CD14-positive monocyte (primary cell): ENCODE measurements around the gene HSPA1L. TPM values are rescaled to one million over a fixed set of nuclear protein-coding genes. Genes with fewer than 3 reads are reported as not detected.

Experiments used
- DNase-seq, 3 donors: peaks; one replicate each; pipeline ENCODE4 v3.0.0-alpha.2; 2011 to 2022
- H2AFZ ChIP-seq: 2 replicates; pipeline ENCODE4 v1.6.0; 2012; ENCODE audit warnings: mild to moderate bottlenecking, low read depth, low read length, inconsistent platforms; ENCODE audit not compliant: insufficient read depth, poor library complexity, severe bottlenecking
- H3K27ac ChIP-seq, 2 donors: 1 replicate in 1 of 2; 2 replicates in 1 of 2; pipeline ENCODE4 v1.5.1; 2012 to 2013; ENCODE audit warnings: low read length in 2 of 2, control low read depth in 1 of 2, inconsistent platforms in 1 of 2, low read depth in 1 of 2, mild to moderate bottlenecking in 1 of 2
- H3K27me3 ChIP-seq, 2 donors: one replicate each; pipeline versions ENCODE4 v1.6.0 to v1.6.1; 2011 to 2013; ENCODE audit warnings: low read length in 2 of 2; ENCODE audit not compliant: control insufficient read depth in 2 of 2, insufficient read depth in 2 of 2
- H3K36me3 ChIP-seq, 2 donors: replicated peaks in 1 of 2; 1 replicate in 1 of 2; 2 replicates in 1 of 2; pipeline versions ENCODE4 v1.5.1 to v1.6.1; 2012 to 2013; ENCODE audit warnings: low read length in 2 of 2, control low read depth in 1 of 2, inconsistent platforms in 1 of 2, mild to moderate bottlenecking in 1 of 2; ENCODE audit not compliant: insufficient read depth in 2 of 2, control insufficient read depth in 1 of 2
- H3K4me1 ChIP-seq, 2 donors: 1 replicate in 1 of 2; 2 replicates in 1 of 2; pipeline versions ENCODE4 v1.5.1 to v1.6.1; 2012 to 2013; ENCODE audit warnings: low read length in 2 of 2, control low read depth in 1 of 2, inconsistent platforms in 1 of 2, mild to moderate bottlenecking in 1 of 2, moderate library complexity in 1 of 2; ENCODE audit not compliant: insufficient read depth in 2 of 2, control insufficient read depth in 1 of 2
- H3K4me2 ChIP-seq: replicated peaks from 2 replicates; pipeline ENCODE3; 2012; ENCODE audit warnings: low read length, moderate library complexity, mild to moderate bottlenecking; ENCODE audit not compliant: poor library complexity, severe bottlenecking; ENCODE audit errors: extremely low read depth
- H3K4me3 ChIP-seq, 3 experiments: fragments of 200-600 bp in 1 of 3; sonication (generic) in 1 of 3; replicated peaks in 1 of 3; 1 replicate in 2 of 3; 2 replicates in 1 of 3; pipeline ENCODE4 v1.5.1; 2011 to 2013; ENCODE audit warnings: low read length in 3 of 3, mild to moderate bottlenecking in 3 of 3, control low read depth in 2 of 3, low read depth in 2 of 3, inconsistent platforms in 1 of 3, moderate library complexity in 1 of 3
- H3K79me2 ChIP-seq: 2 replicates; pipeline ENCODE4 v1.6.0; 2012; ENCODE audit warnings: mild to moderate bottlenecking, control low read depth, inconsistent platforms, low read length, moderate library complexity; ENCODE audit not compliant: insufficient read depth
- H3K9ac ChIP-seq: 2 replicates; pipeline ENCODE4 v1.6.0; 2017; ENCODE audit warnings: low read length, mild to moderate bottlenecking; ENCODE audit not compliant: insufficient read depth, poor library complexity, severe bottlenecking
- H3K9me3 ChIP-seq, 2 donors: replicated peaks in 1 of 2; 1 replicate in 1 of 2; 2 replicates in 1 of 2; pipeline versions ENCODE4 v1.5.1 to v1.6.1; 2012 to 2013; ENCODE audit warnings: low read length in 2 of 2, control low read depth in 1 of 2; ENCODE audit not compliant: control insufficient read depth in 1 of 2, insufficient read depth in 1 of 2
- H4K20me1 ChIP-seq: 2 replicates; pipeline ENCODE4 v1.6.0; 2012; ENCODE audit warnings: mild to moderate bottlenecking, low read length, control low read depth, moderate library complexity; ENCODE audit not compliant: insufficient read depth
- H3K27ac Mint-ChIP-seq, 7 donors: one replicate each; pipeline ENCODE4 v1.8.0; 2020; ENCODE audit warnings: mild to moderate bottlenecking in 7 of 7, mixed read lengths in 7 of 7, moderate library complexity in 6 of 7, inconsistent platforms in 2 of 7
- H3K27me3 Mint-ChIP-seq, 3 donors: one replicate each; pipeline ENCODE4 v1.8.0; 2021 to 2022; ENCODE audit warnings: low read depth in 3 of 3, mild to moderate bottlenecking in 3 of 3, mixed read lengths in 3 of 3, moderate library complexity in 3 of 3, inconsistent platforms in 1 of 3
- H3K36me3 Mint-ChIP-seq, 2 donors: one replicate each; pipeline ENCODE4 v1.8.0; 2020; ENCODE audit warnings: mixed read lengths in 2 of 2, inconsistent platforms in 1 of 2, mild to moderate bottlenecking in 1 of 2
- H3K4me1 Mint-ChIP-seq: one replicate; pipeline ENCODE4 v1.8.0; 2020; ENCODE audit warnings: mild to moderate bottlenecking, mixed read lengths
- H3K4me3 Mint-ChIP-seq, 2 donors: one replicate each; pipeline ENCODE4 v1.8.0; 2020; ENCODE audit warnings: mild to moderate bottlenecking in 2 of 2, mixed read lengths in 2 of 2, moderate library complexity in 1 of 2
- H3K9me3 Mint-ChIP-seq, 7 donors: one replicate each; pipeline ENCODE4 v1.8.0; 2020 to 2022; ENCODE audit warnings: mixed read lengths in 7 of 7, mild to moderate bottlenecking in 6 of 7, moderate library complexity in 6 of 7, inconsistent platforms in 2 of 7
- CTCF ChIP-seq: fragments of 200-600 bp; IDR thresholded peaks from one replicate; pipeline ENCODE4 v1.8.0; 2022; ENCODE audit warnings: antibody characterized with exemption, mild to moderate bottlenecking
- WGBS: methylation state at CpG from one replicate; pipeline ENCODE4 v1.1.5; 2013; ENCODE audit warnings: missing lambda C conversion rate; ENCODE audit not compliant: insufficient coverage; 5-methylcytosine and 5-hydroxymethylcytosine counted together
- intact Hi-C, 2 donors: fragments of 100-400 bp; cut with micrococcal nuclease; formaldehyde crosslinking; loops; one replicate each; pipeline versions ENCODE4 v1.15.0 to v1.15.1; 2023
- polyA plus RNA-seq, 3 donors: library from polyadenylated mRNA; depleted of rRNA in 1 of 3; unstranded in 2 of 3; stranded (reverse) in 1 of 3; fragments of 300-500 nt in 2 of 3; fragments of >200 nt in 1 of 3; fragmentation: Illumina TruSeq in 2 of 3; gene quantifications; 1 replicate in 2 of 3; 2 replicates in 1 of 3; pipeline ENCODE4 v1.2.3, GENCODE V29; 2012 to 2021

HSPA1L gene
- polyA plus RNA-seq, 3 donors = 0.53 to 0.72 (median 0.55) TPM

GRCh38 chr6:31775633-31776484 is 39.2 kb downstream of the HSPA1L start:
- Histone ChIP-seq H3K9ac (no peak overlapping the region), H3K79me2 (no peaks in the 10 kb centered on the region), H3K27ac (no peak overlapping the region), H3K4me2 (no peak overlapping the region), H3K9me3 (no peaks in the 10 kb centered on the region), H3K27me3 (no peaks in the 10 kb centered on the region), H3K4me1 (peaks cover 13 to 15% of the 10 kb centered on the region in 2 donors), H2AFZ (no peak overlapping the region), H3K4me3 (no peak overlapping the region), H3K36me3 (peaks cover 30 to 31% of the 10 kb centered on the region in 2 donors), H4K20me1 (no peaks in the 10 kb centered on the region)
- no peak for TF ChIP-seq CTCF
- Mint-ChIP-seq H3K4me1 (peaks cover 15% of the 10 kb centered on the region), H3K4me3 (no peak overlapping the region), H3K9me3 (no peaks in the 10 kb centered on the region), H3K36me3 (peaks cover 28 to 35% of the 10 kb centered on the region in 2 donors), H3K27me3 (peaks cover 0 to 3% (median 2%) of the 10 kb centered on the region in 3 donors), H3K27ac (peak overlapping the region in 4 of 7 donors; percentile 6 to 77 (median 50))
- intact Hi-C loops = no loop called here
- 95% methylated on average over 29 of the region's 32 CpGs for WGBS
- no peak for DNase-seq

- Histone ChIP-seq H3K27ac (no peak overlapping the region), H3K9me3 (no peaks in the 10 kb centered on the region), H3K4me1 (peaks cover 13 to 15% of the 10 kb centered on the region in 2 donors), H3K79me2 (no peaks in the 10 kb centered on the region), H3K4me3 (no peak overlapping the region), H2AFZ (no peak overlapping the region), H3K9ac (no peak overlapping the region), H3K36me3 (peaks cover 23 to 24% of the 10 kb centered on the region in 2 donors), H3K27me3 (no peaks in the 10 kb centered on the region), H4K20me1 (no peaks in the 10 kb centered on the region), H3K4me2 (no peak overlapping the region)
- no peak for DNase-seq
- no peak overlapping the region for H3K4me3 Mint-ChIP-seq
- peaks cover 21 to 28% of the 10 kb centered on the region in 2 donors for H3K36me3 Mint-ChIP-seq
- no peak for TF ChIP-seq CTCF
- no peak overlapping the region for H3K27ac Mint-ChIP-seq
- intact Hi-C loops = no loop called here
- no peaks in the 10 kb centered on the region for H3K9me3 Mint-ChIP-seq
- H3K27me3 Mint-ChIP-seq = peaks cover 0 to 3% (median 2%) of the 10 kb centered on the region in 3 donors
- WGBS = 80% methylated on average over 1 of the region's 4 CpGs
- H3K4me1 Mint-ChIP-seq = peaks cover 15% of the 10 kb centered on the region
These were observed 39.9 kb downstream of the HSPA1L start for GRCh38 chr6:31775184-31775583.
